K562 (cell line): ENCODE data around the gene ARPC1A. TPM values are rescaled to one million over a fixed set of nuclear protein-coding genes. Genes with fewer than 3 reads are reported as not detected.

ENCODE experiments used
- ARNT ChIP-seq, 2 experiments: fragments of 450-650 bp; IDR thresholded peaks; 2 replicates each; pipeline ENCODE4 v1.6.1; 2016; ENCODE audit warnings: mild to moderate bottlenecking in 1 of 2
- C11orf30 ChIP-seq: fragments of 450-650 bp; IDR thresholded peaks from 2 replicates; pipeline ENCODE4 v1.6.1; 2016; ENCODE audit warnings: low read depth, mild to moderate bottlenecking
- CBX2 ChIP-seq: fragments of 200-600 bp; sonication (generic); IDR thresholded peaks from one replicate; pipeline ENCODE4 v1.6.1; 2012; ENCODE audit warnings: mild to moderate bottlenecking, low read length, inconsistent platforms; ENCODE audit not compliant: insufficient read depth, poor library complexity, severe bottlenecking
- IFI16 ChIP-seq: fragments of 250-450 bp; sonication (Bioruptor Pico); IDR thresholded peaks from 2 replicates; pipeline ENCODE4 v2.1.2; 2022; ENCODE audit warnings: mild to moderate bottlenecking, inconsistent platforms
- JUND ChIP-seq, 2 experiments: IDR thresholded peaks; 2 replicates in 1 of 2; 3 replicates in 1 of 2; pipeline ENCODE4 v1.6.1; 2011; ENCODE audit warnings: borderline replicate concordance in 2 of 2, low read depth in 2 of 2, low read length in 2 of 2, improper control_type of control experiment in 1 of 2, missing biosample characterization in 1 of 2, missing genetic modification characterization in 1 of 2, missing genetic modification reagents in 1 of 2
- KAT8 ChIP-seq: fragments of 450-650 bp; IDR thresholded peaks from 2 replicates; pipeline ENCODE4 v1.6.1; 2016; ENCODE audit warnings: low read depth, mild to moderate bottlenecking
- MTF1 ChIP-seq: fragments of 250-450 bp; sonication (Bioruptor Pico); IDR thresholded peaks from 2 replicates; pipeline ENCODE4 v1.9.0; 2021; ENCODE audit warnings: moderate library complexity, mild to moderate bottlenecking, inconsistent platforms, borderline replicate concordance
- SMAD1 ChIP-seq: fragments of 150-350 bp; IDR thresholded peaks from 2 replicates; pipeline ENCODE4 v1.6.1; 2014; ENCODE audit warnings: low read length, low read depth; ENCODE audit not compliant: partially characterized antibody
- SMAD2 ChIP-seq: fragments of 150-350 bp; IDR thresholded peaks from 2 replicates; pipeline ENCODE4 v1.6.1; 2014; ENCODE audit warnings: low read depth, mild to moderate bottlenecking, low read length
- SMAD4 ChIP-seq: fragments of 250-450 bp; sonication (Bioruptor Pico); conservative IDR thresholded peaks from 2 replicates; pipeline ENCODE4 v1.8.0; 2021; ENCODE audit warnings: inconsistent platforms, mild to moderate bottlenecking, moderate library complexity
- SMARCA4 ChIP-seq: fragments of 450-650 bp; IDR thresholded peaks from 2 replicates; pipeline ENCODE4 v1.6.1; 2016
- ZNF217 ChIP-seq: sonication (generic); formaldehyde crosslinking; IDR thresholded peaks from 2 replicates; pipeline ENCODE4 v1.8.0; 2022; ENCODE audit warnings: mild to moderate bottlenecking, missing genetic modification reagents
- ZNF316 ChIP-seq: fragments of 450-650 bp; IDR thresholded peaks from 2 replicates; pipeline ENCODE4 v1.6.1; 2016
- ZNF584 ChIP-seq: fragments of 200-800 bp; sonication (Bioruptor generic); IDR thresholded peaks from 2 replicates; pipeline ENCODE4 v1.6.1; 2016; ENCODE audit warnings: low read depth, mild to moderate bottlenecking, missing genetic modification characterization, missing compliant biosample characterization
- ZNF668 ChIP-seq: fragments of 250-450 bp; sonication (Bioruptor Pico); IDR thresholded peaks from 2 replicates; pipeline ENCODE4 v1.8.0; 2022; ENCODE audit warnings: mild to moderate bottlenecking, inconsistent platforms
- polyA plus RNA-seq, 8 experiments: library from polyadenylated mRNA; depleted of rRNA in 4 of 8; stranded (reverse) in 5 of 8; unstranded in 3 of 8; fragments of >200 nt; fragmentation: Nextera tagmentation in 2 of 8; fragmentation: Illumina TruSeq in 1 of 8; extraction: Ambion mirVana in 2 of 8; extraction: Trizol in 1 of 8; gene quantifications; 2 replicates each; pipeline versions ENCODE4 v1.2.1 to v1.2.3, GENCODE V29; 2011 to 2014; ENCODE audit warnings: inconsistent platforms in 1 of 8, missing spikeins in 1 of 8
- total RNA-seq, 7 experiments: library from RNA; depleted of rRNA in 6 of 7; stranded (reverse); fragments of >200 nt in 6 of 7; fragmentation: Illumina TruSeq in 2 of 7; extraction: Trizol in 2 of 7; gene quantifications; 2 replicates each; pipeline versions ENCODE4 v1.2.1 to v1.2.3, GENCODE V29; 2011 to 2021; ENCODE audit warnings: low replicate concordance in 1 of 7
- TF ChIP-seq, protein P1 (sequence below): sonication (generic); formaldehyde crosslinking; IDR thresholded peaks from 2 replicates; pipeline ENCODE4 v1.8.1; 2023; ENCODE audit warnings: mild to moderate bottlenecking, missing genetic modification reagents
- TF ChIP-seq, protein P2 (sequence below): fragments of 450-650 bp; formaldehyde crosslinking; IDR thresholded peaks from 2 replicates; pipeline ENCODE4 v1.4.0; 2020; ENCODE audit warnings: mild to moderate bottlenecking, moderate library complexity

The ARPC1A gene
- total and polyA plus RNA-seq, 9 of the 15 experiments (the other 6 are each of a cell fraction or from before 2014, with no cell fraction given) = 39.5 to 151 (median 86.1) TPM

DNA sequence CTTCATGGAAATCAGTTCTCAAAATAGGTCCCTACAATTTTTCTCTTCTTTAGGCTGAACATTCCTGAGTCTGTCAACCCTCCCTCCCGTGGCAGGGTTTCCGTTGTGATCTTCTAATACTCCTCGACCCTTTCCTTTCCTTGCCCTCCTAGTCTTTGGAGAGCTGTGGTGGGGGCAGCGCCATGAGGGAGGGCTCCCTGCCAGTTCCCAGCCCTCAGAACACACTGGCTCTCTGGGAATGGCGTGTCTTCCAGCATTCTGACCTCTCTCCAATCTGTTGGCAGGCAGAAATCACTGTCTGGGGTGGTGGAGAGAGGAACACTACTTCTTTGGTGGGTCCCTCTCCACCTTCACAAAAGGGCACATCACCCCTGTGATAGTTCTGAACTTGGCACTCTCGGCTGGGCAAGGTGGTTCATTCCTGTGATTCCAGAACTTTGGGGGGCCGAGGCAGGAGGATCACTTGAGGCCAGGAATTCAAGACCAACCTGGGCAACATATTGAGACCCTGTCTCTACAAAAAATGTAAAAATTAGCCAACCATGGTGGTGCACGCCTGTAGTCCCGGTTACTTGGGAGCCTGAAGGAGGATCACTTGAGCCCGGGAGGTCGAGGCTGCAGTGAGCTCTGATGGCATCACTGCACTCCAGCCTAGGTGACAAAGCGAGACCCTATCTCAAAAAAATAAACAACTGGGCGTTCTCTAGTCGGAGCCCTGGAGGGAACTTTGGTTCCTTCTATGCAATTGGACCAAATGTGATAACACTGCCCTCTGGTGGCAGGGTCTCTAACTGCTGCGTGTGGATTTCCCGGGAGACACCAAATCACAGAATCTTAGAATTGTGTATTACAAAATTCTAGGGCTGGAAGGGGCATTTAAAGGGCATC lies 13.1 kb upstream of the ARPC1A start (continued):
- no peak for TF ChIP-seq SMARCA4
- TF ChIP-seq JUND (IDR thresholded peaks at IDR 0.05; ENCODE audit: borderline replicate concordance, low read depth, low read length) = peak; percentile 43; the same call in 1 of the 2 replicates
- TF ChIP-seq JUND (tag; IDR thresholded peaks at IDR 0.05; ENCODE audit: borderline replicate concordance, low read depth, low read length) = no peak; the same call in 2 of the 3 replicates
- TF ChIP-seq MTF1 = no peak
- TF ChIP-seq SMAD1 = no peak
- no peak for TF ChIP-seq ZNF217
- no peak for TF ChIP-seq KAT8
- TF ChIP-seq SMAD4 (CRISPR knock-in tag) = 0 out of 2 replicates have a peak, but pooled peaks have one; percentile 20
- TF ChIP-seq ZNF316 = no peak
- TF ChIP-seq IFI16 (CRISPR knock-in tag) = no peak
- no peak for TF ChIP-seq ZNF584
- no peak for TF ChIP-seq ZNF668 (CRISPR knock-in tag)
- TF ChIP-seq, protein P1, sequence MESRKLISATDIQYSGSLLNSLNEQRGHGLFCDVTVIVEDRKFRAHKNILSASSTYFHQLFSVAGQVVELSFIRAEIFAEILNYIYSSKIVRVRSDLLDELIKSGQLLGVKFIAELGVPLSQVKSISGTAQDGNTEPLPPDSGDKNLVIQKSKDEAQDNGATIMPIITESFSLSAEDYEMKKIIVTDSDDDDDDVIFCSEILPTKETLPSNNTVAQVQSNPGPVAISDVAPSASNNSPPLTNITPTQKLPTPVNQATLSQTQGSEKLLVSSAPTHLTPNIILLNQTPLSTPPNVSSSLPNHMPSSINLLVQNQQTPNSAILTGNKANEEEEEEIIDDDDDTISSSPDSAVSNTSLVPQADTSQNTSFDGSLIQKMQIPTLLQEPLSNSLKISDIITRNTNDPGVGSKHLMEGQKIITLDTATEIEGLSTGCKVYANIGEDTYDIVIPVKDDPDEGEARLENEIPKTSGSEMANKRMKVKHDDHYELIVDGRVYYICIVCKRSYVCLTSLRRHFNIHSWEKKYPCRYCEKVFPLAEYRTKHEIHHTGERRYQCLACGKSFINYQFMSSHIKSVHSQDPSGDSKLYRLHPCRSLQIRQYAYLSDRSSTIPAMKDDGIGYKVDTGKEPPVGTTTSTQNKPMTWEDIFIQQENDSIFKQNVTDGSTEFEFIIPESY = no peak
- no peak for TF ChIP-seq ARNT (IDR thresholded peaks at IDR 0.05)
- no peak for TF ChIP-seq CBX2
- TF ChIP-seq, protein P2, sequence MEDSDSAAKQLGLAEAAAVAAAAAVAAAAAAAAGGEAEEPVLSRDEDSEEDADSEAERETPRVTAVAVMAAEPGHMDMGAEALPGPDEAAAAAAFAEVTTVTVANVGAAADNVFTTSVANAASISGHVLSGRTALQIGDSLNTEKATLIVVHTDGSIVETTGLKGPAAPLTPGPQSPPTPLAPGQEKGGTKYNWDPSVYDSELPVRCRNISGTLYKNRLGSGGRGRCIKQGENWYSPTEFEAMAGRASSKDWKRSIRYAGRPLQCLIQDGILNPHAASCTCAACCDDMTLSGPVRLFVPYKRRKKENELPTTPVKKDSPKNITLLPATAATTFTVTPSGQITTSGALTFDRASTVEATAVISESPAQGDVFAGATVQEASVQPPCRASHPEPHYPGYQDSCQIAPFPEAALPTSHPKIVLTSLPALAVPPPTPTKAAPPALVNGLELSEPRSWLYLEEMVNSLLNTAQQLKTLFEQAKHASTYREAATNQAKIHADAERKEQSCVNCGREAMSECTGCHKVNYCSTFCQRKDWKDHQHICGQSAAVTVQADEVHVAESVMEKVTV (CRISPR knock-in tag) = peak; percentile 93
- TF ChIP-seq C11orf30 = no peak
- no peak for TF ChIP-seq SMAD2
